Skin epidermis (tissue), 12 donors: ENCODE data around the gene MPP2.
"Not testable (repeated sequence)": the region's sequence is repeated elsewhere in the genome, so short reads cannot be mapped to it uniquely, and the experiment has no call there.

Experiments
- H3K27ac ChIP-seq, 21 experiments: fragments of 200-600 bp; sonication (generic) in 11 of 21; one replicate each; pipeline ENCODE4 v1.5.0; 2020; ENCODE audit warnings: mild to moderate bottlenecking in 3 of 21, inconsistent platforms in 2 of 21, moderate library complexity in 2 of 21
- H3K4me3 ChIP-seq, 7 experiments: fragments of 200-600 bp; sonication (generic) in 2 of 7; one replicate each; pipeline ENCODE4 v1.5.0; 2020; ENCODE audit warnings: inconsistent platforms in 2 of 7, mild to moderate bottlenecking in 2 of 7, moderate library complexity in 1 of 7

MPP2 gene

DNA sequence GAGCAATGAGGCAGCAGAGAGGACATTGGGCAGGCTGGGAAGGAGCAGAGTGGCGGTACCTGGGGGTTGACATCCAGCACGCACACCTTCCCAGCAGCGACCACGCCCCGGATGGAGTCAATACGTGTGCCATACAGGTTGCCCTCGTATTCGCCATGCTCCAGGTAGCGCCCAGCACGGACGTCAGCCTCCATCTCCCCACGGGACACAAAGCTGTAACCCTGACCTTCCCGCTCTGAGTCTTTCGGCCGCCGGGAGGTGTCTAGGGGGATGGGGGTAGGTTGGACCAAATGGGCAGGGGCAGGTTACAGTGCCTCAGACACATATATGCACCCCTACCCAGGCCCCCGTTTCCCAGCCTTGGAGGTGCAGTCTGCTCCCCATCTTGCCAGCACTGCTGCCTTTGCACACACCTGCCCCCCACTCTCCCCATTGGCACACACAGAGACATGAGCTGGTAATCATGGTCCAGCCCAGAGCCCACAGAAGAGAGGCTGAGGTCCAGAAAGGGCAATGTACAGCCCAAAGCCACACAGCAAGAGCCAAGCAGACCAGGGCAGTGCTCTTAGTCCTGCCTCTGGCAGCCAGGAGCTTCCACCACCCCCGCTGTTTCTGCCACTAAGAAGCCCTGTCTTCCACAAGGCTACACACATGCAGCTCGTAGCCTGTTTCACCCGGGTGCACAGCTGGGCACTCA, 27.5 kb downstream of the MPP2 start:
- no peak overlapping the region for H3K4me3 ChIP-seq
- no peak overlapping the region for H3K27ac ChIP-seq

DNA sequence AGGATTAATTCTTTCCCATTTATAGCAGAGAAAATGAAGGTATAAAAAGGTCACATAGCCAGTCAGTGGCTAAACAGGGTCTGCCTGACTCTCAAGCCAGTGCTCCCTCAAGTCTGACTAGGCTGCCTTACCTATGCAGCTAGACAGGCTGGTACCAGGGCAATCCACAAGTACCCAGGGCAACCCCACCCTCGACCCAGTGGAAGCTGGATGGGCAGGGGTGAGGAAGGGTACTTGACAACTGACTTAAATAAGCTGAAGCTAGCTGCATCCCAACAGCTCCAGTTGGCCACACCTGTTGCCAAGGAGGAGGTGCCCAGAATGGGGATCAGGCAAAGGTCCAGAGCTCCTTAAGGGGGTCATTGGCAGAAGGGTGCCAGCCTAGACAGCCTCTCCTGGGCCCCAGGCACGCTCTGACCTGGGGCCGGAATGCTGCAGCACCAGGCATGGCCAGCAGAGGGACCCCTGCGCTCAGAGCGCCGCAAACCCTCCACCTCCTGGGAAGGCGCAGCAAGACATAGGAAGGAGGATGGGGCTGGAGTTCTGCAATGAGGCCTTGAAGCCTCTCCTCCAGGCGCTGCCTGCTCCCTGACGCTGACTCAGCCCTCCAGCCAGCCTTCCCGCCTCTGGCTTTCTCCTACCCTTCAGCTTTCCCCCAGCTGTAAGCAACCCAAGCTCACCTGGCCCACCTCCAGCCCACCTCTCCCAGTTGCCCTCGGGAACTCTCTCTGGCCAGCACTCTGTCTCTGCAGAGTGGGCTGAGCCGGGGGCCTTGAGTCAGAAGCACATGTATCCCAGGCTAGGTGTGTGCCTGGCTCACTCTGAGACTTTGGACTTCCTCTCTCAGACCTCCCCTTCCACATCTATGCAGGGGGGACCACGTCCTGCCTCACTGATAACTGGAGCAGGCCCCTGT, 28.8 kb downstream of the MPP2 start:
- Histone ChIP-seq H3K27ac (peak overlapping the region in 1 of 21 experiments; percentile 14), H3K4me3 (no peak overlapping the region)

DNA sequence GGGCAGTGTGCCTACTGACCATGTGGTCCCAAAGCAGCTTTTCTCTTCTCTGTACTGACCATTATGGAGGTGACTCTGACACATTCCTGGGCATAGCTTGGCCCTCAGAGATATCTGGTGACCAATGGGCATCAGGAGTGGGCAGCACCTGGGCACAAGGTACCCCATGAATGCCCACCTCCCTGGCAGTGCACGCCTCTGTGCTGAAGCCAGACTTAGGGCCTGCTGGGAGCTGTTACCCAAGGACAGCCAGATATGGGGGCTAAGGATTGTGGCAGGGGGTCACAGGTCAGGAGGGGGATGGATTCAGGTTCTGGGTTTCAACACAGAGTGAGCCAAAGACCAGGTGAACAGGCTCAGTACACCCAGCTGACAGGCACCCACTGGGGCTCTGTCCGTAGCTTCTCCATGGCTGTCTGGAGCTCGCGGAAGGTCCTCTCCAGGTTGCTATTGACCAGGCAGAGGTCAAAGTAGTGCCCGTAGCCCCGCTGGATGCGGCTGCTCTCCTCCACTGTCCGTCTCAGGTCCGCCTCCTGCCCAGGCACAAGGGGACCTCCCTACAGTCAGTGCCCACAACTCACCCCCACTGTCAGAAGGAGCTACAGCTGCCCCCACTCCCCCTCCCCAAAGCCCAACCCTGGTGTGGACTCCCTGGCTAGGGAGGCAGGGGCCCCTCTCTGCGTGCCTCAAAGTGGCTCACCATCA, 29.7 kb downstream of the MPP2 start:
- H3K4me3 ChIP-seq, result no peak overlapping the region
- no peak overlapping the region for H3K27ac ChIP-seq

DNA sequence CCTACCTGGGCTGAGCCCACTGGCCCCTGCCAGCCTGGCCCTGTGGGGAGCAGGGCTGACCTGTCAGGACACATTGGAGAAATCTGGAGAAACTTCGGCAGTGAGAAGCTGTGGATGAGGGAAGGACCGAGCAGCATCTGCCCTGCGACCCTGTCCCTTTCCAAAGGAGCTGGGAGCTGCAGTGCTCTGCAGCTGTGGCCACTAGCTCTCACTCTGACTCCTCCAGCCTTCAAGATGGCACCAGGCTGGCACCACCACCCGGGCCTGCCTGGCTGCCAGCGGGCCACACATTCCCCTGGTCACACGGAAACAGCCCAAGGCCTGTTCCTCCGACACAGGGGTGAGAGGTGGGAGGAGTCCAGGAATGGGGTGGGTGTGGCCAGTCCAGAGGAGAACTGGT, 30.3 kb downstream of the MPP2 start:
- no peak overlapping the region for H3K27ac ChIP-seq
- H3K4me3 ChIP-seq, result no peak overlapping the region

DNA sequence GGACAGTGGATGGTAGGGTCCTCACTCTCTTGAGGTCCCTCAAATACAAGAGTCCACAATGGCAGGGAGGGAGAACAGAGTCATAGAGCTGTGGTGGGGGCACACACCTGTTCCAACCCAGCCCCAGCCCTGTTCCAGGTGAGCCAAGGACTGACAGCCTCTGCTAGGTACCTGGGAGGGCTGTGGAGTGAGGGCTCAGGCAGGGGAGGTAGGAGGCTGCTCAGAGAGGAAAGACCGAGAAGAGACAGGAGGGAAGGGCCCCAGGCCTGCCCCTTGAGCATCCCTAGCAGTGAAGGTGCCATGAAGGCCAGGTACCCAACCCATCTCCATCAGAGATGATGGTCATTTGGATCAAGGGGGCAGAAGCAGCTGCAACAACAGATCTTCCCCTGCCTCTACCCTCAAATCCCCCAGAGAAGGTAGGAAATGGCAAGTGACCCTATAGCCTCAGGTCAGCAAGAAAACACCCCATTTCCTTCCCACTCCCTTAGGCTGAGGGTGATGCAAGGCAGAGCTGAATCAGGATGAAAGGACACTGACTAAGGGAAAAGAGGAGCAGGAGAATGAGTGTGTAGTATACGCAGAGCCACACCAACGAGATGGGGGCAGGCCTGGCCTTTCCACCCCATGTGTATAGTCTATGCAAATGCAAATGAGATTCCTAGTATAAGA, 31.7 kb downstream of the MPP2 start:
- H3K4me3 ChIP-seq, result no peak overlapping the region
- no peak overlapping the region for H3K27ac ChIP-seq

DNA sequence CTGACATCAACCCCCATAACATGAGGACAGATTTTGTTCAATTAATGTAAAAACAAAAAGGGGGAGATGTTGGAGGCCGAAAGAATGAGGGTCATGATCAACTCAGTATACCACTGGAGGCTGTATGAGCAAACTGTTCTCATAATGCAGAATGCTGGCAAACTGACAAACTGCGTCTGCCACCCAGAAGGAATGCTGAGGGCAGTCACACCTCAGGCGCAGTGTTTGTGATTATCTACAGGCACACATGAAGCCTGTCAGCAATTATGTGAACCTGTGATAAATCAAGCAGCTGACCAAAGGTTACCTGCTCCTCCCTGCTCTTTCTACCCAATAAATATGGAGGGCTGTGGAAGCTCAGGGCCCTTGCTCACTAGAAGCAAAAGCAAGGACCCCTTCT, 33.0 kb downstream of the MPP2 start:
- no peak overlapping the region for H3K4me3 ChIP-seq
- no peak overlapping the region for H3K27ac ChIP-seq

DNA sequence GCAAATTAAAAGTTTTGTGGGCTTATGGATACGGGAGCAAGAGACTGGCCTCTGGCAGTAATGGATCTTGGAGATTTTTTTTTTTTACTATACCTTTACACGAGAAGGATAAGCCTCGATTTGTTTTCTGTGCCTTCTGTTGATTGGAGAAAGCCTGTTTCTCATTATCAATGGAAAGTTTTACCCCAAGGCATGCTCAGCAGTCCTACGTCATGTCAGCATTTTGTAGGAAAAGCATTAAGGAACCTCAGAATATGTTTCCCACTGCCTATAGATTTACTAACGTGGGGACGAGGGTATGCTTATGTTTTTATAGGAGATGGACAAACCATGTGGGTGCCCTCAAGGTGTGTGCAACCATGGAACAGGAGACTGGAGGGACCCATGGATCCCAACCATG, 33.5 kb downstream of the MPP2 start:
- H3K4me3 ChIP-seq, result no peak overlapping the region
- no peak overlapping the region for H3K27ac ChIP-seq

DNA sequence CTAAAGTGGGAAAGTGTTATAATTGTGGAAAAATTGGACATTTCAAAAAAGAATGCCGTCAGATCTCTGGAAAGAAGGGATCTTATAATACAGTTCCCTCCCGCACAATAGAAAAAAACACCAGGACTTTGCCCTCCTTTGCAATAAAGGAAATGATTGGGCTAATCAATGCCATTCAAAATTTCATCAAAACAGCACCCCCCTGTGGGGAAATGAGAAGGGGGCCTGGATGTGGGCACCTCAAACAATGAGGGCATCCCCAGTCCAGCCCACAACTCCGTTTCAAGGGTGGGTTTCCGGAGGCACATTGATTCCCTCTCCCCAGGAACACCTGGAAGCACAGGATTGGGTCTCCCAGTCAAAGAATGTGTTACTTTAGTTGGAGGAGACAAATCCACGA, 34.2 kb downstream of the MPP2 start:
- no peak overlapping the region for H3K4me3 ChIP-seq
- no peak overlapping the region for H3K27ac ChIP-seq

DNA sequence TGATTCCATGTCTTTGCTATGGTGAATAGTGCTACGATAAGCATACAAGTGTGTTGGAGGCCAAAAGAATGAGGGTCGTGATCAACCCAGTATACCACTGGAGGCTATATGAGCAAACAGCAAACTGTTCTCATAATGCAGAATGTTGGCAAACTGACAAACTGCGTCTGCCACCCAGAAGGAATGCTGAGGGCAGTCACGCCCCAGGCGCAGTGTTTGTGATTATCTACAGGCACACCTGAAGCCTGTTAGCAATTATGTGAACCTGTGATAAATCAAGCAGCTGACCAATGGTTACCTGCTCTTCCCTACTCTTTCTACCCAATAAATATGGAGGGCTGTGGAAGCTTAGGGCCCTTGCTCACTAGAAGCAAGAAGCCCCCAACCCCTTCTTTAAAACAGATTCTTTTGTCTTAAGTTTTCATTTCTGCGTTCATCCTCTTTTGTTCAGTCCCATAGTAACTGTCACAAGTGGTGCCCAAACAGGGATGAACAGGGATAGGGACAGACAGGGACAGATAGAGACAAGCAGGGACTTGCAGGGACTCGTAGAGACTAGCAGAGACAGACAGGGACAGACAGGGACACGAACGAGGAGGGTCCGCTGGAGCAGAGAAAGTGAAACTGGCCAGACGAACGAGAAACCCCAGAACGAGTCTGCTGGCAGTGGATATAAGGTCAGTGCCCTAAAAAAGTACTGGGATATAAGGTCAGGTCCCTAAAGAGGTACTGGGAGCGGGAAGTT, 35.2 kb downstream of the MPP2 start:
- Histone ChIP-seq H3K27ac (no peak overlapping the region), H3K4me3 (no peak overlapping the region)

DNA sequence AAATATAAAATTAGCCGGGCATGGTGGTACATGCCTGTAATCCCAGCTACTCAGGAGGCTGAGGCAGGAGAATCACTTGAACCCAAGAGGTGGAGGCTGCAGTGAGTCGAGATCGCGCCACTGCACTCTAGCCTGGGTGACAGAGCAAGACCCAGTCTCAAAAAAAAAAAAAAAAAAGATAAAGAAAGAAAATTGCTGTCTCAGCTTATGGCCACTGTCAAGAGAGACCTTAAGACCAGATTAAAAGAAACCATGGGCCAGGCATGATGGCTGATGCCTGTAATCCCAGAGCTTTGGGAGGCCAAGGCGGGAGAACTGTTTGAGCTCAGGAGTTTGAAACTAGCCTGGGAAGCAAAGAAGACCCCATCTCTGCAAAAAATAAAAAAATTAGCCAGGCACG, 38.3 kb downstream of the MPP2 start:
- not testable (repeated sequence) for H3K4me3 ChIP-seq, H3K27ac ChIP-seq

DNA sequence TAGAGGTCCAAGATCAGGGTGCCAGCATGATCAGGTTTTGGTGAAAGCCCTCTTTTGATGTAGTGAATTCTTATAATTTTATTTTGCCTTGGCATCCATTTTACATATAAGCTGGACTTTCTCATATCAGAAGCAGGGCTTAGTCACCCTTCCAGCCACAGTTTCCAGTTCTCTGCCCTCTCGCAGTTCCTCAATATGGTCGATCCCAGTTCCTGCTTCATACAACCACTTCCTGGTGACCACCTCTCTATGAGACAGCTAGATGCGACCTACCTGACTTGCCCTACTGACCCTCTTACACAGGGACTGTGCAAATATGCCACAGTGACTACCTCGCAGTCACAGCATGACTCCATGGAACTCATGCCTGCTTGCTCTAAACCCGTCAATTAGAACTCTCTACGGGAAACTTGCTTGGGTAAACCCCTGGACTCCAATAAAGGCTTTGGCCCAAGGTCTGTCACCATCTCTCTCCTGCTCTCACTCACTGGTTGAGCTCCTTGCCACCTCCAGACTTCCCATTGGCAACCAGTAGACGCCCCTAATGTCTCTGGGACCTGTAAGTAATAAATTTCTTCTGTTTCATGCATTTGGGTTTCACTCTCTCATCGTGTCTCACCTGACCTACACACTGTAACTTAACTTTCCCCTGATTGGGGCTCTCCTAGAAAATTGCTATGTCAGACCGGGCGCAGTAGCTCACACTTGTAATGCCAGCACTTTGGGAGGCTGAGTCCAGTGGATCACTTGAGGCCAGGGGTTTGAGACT, 38.9 kb downstream of the MPP2 start:
- H3K27ac ChIP-seq, result no peak overlapping the region

DNA sequence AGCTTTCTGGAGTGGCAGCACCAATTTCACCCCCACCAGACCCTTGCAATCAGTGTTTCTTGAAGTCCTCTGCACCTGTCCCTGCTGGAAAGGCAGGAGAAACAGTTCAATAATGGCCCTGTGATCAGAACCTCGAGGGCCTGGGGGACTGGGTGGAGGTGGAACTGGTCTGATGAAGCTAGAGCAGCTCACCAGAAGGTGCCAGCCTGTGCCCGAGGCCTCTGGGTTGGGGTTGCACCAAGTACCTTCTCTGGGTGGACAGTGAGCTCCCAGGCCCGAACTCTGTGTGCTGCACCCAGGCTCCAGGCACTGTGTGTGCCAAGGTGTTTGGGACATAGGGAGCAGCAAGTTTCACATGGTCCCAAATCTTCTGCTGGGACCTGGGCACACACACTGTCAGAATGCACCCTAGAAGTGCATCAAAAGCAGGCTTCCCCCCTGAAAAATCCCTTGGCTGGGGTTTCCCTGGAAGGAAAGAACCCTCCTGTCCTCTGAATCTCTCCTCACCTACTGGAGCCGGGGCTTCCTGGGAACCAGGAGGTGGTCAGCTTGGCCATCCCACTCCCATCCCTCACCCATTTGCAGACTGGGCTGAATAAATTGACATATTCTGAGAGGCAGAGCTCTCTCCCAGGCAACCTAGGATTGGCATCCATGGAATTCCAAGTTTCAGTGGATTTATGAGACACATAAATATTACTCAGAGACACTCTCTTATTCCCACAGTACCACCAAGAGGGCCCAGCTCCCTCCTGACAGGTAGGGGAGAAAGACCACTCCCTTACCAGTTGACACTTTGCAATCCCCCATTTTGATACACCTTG, 43.0 kb downstream of the MPP2 start:
- Histone ChIP-seq H3K4me3 (no peak overlapping the region), H3K27ac (no peak overlapping the region)

More for the DNA sequence above, 38.9 kb downstream of the MPP2 start:
- no peak overlapping the region for H3K4me3 ChIP-seq

DNA sequence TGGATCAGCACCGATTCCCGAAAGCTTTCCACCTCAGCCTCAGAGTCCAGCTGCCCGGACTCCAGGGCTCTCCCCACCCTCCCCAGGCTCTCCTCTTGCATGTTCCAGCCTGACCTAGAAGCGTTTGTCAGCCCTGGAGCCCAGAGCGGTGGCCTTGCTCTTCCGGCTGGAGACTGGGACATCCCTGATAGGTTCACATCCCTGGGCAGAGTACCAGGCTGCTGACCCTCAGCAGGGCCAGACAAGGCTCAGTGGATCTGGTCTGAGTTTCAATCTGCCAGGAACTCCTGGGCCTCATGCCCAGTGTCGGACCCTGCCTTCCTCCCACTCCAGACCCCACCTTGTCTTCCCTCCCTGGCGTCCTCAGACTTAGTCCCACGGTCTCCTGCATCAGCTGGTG, 45.4 kb downstream of the MPP2 start:
- no peak overlapping the region for H3K27ac ChIP-seq
- no peak overlapping the region for H3K4me3 ChIP-seq

DNA sequence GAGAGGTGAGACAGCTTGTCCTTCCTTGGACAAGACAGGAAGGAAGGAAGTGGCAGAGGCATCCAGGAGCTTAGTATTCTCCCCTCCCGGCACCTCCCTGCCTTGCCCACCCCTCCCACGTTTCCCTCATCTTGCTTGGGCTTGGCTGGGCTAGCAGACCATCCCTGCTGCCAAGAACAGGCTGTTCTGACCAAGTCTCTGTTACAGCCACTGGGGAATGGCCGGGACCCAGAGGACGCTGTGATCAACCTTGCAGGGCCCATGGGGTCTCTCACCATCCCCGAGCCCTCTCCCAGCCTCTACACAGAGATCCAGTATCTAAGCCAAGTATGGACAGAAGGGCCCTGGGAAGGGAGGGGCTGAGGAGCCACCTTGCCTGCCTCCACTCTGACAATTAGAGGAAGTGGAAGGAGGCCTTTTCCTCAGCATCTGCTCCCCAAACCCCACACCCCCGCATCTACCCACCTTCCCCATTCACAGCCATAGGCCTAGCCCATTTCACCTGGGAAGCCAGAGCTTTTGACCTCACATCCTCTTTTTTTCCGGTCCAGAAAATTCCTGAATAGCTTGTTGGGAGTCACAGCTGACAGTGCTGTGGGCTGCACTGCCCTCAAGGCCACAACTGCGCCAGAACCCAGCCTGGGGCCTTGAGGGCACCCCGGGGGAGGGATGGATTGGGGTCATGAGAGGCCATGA, 46.3 kb downstream of the MPP2 start:
- no peak overlapping the region for H3K4me3 ChIP-seq
- H3K27ac ChIP-seq, result no peak overlapping the region

DNA sequence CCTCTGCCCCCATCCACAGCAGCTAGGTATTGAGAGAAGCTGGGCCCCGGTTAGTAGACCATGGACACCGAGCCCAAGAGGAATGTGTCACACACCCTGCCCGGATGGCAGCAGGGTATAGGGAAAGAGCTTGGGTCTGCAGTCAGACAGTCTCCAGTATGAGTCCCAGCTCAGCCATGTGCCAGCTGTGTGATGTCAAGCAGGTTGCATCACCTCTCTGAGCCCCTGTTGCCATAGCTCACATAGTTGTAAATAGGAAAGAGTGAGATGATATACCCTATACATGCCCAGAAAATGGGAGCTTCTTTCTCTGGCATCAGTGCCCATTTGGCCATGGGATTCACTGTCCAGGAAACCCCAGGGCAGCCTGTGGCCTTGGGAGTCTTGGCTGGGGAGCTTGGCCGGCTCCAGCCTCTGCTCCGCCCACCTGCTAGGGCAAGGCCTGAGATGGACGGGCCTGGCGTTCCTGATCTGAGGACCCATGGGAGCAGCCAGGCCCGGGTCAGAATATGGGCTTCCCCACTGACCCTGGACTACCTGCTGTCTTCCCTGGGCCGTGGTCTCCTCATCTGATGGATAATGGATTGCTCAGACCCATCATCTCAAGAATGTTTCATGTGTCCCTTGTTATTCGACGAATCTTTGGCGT, 47.1 kb downstream of the MPP2 start:
- H3K27ac ChIP-seq, result no peak overlapping the region
- no peak overlapping the region for H3K4me3 ChIP-seq

DNA sequence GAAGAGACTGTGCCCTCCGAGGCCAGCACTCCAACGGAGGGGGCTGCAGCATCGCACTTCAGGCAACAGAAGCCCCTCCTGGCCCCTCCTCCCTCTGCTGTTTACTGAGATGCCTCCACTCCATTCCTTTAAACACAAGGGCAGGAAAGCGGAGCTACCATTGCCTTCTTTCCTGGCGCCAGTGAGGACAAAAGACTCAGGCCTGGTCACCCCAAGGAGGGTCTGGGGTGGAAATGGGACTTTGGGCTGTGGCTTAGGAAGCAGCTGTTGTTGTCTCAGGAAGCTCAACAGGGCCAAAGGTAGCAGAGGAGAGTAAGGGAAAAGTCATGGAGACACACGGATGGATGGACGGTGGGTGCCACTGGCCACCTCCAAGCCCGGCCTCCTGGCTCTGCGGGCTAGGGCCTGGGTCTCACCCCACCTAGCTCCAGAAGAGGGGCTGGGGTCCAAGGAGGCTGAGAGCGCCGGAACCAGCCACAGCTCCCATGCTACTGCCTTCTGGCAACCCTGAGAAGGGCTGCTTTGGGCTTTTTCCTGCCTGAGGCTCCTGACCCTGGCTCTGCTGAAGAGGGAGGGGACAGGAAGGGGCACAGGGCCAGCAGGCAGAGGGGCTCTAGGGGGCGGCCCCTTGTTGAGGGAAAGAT, 49.3 kb downstream of the MPP2 start:
- H3K27ac ChIP-seq, result peak overlapping the region in 1 of 21 experiments; percentile 18

More for the DNA sequence above, 49.3 kb downstream of the MPP2 start:
- no peak overlapping the region for H3K4me3 ChIP-seq
